ENCODE results near the gene PREX1.

GRCh38 chr20:48802647-48803046, 25.2 kb downstream of the PREX1 start:
- TF ChIP-seq POLR2AphosphoS5 (IDR thresholded peaks at IDR 0.05; ENCODE audit: low read depth) (no peak), JUNB (IDR thresholded peaks at IDR 0.05; ENCODE audit: unreplicated experiment) (no peak), ZNF114 (CRISPR knock-in tag; IDR thresholded peaks at IDR 0.05) (no peak), EZH2phosphoT487 (IDR thresholded peaks at IDR 0.05; ENCODE audit: unreplicated experiment) (no peak), STAT1 (IDR thresholded peaks at IDR 0.05; ENCODE audit: unreplicated experiment) (no peak), EZH2 (IDR thresholded peaks at IDR 0.05; ENCODE audit: low read depth, unreplicated experiment) (no peak), ZNF331 (CRISPR knock-in tag; IDR thresholded peaks at IDR 0.05; ENCODE audit: low read depth) (no peak), NANOG (IDR thresholded peaks at IDR 0.05; ENCODE audit: borderline replicate concordance) (no peak), CREB1 (CRISPR knock-in tag; IDR thresholded peaks at IDR 0.05; ENCODE audit: low read depth) (no peak)
- TF ChIP-seq, protein P1, sequence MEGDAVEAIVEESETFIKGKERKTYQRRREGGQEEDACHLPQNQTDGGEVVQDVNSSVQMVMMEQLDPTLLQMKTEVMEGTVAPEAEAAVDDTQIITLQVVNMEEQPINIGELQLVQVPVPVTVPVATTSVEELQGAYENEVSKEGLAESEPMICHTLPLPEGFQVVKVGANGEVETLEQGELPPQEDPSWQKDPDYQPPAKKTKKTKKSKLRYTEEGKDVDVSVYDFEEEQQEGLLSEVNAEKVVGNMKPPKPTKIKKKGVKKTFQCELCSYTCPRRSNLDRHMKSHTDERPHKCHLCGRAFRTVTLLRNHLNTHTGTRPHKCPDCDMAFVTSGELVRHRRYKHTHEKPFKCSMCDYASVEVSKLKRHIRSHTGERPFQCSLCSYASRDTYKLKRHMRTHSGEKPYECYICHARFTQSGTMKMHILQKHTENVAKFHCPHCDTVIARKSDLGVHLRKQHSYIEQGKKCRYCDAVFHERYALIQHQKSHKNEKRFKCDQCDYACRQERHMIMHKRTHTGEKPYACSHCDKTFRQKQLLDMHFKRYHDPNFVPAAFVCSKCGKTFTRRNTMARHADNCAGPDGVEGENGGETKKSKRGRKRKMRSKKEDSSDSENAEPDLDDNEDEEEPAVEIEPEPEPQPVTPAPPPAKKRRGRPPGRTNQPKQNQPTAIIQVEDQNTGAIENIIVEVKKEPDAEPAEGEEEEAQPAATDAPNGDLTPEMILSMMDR (conservative IDR thresholded peaks at IDR 0.05; ENCODE audit: low read depth in 2 of 2) = no peak
- TF ChIP-seq, protein P2, sequence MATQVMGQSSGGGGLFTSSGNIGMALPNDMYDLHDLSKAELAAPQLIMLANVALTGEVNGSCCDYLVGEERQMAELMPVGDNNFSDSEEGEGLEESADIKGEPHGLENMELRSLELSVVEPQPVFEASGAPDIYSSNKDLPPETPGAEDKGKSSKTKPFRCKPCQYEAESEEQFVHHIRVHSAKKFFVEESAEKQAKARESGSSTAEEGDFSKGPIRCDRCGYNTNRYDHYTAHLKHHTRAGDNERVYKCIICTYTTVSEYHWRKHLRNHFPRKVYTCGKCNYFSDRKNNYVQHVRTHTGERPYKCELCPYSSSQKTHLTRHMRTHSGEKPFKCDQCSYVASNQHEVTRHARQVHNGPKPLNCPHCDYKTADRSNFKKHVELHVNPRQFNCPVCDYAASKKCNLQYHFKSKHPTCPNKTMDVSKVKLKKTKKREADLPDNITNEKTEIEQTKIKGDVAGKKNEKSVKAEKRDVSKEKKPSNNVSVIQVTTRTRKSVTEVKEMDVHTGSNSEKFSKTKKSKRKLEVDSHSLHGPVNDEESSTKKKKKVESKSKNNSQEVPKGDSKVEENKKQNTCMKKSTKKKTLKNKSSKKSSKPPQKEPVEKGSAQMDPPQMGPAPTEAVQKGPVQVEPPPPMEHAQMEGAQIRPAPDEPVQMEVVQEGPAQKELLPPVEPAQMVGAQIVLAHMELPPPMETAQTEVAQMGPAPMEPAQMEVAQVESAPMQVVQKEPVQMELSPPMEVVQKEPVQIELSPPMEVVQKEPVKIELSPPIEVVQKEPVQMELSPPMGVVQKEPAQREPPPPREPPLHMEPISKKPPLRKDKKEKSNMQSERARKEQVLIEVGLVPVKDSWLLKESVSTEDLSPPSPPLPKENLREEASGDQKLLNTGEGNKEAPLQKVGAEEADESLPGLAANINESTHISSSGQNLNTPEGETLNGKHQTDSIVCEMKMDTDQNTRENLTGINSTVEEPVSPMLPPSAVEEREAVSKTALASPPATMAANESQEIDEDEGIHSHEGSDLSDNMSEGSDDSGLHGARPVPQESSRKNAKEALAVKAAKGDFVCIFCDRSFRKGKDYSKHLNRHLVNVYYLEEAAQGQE (IDR thresholded peaks at IDR 0.05; ENCODE audit: unreplicated experiment) = no peak
- TF ChIP-seq, protein P3, sequence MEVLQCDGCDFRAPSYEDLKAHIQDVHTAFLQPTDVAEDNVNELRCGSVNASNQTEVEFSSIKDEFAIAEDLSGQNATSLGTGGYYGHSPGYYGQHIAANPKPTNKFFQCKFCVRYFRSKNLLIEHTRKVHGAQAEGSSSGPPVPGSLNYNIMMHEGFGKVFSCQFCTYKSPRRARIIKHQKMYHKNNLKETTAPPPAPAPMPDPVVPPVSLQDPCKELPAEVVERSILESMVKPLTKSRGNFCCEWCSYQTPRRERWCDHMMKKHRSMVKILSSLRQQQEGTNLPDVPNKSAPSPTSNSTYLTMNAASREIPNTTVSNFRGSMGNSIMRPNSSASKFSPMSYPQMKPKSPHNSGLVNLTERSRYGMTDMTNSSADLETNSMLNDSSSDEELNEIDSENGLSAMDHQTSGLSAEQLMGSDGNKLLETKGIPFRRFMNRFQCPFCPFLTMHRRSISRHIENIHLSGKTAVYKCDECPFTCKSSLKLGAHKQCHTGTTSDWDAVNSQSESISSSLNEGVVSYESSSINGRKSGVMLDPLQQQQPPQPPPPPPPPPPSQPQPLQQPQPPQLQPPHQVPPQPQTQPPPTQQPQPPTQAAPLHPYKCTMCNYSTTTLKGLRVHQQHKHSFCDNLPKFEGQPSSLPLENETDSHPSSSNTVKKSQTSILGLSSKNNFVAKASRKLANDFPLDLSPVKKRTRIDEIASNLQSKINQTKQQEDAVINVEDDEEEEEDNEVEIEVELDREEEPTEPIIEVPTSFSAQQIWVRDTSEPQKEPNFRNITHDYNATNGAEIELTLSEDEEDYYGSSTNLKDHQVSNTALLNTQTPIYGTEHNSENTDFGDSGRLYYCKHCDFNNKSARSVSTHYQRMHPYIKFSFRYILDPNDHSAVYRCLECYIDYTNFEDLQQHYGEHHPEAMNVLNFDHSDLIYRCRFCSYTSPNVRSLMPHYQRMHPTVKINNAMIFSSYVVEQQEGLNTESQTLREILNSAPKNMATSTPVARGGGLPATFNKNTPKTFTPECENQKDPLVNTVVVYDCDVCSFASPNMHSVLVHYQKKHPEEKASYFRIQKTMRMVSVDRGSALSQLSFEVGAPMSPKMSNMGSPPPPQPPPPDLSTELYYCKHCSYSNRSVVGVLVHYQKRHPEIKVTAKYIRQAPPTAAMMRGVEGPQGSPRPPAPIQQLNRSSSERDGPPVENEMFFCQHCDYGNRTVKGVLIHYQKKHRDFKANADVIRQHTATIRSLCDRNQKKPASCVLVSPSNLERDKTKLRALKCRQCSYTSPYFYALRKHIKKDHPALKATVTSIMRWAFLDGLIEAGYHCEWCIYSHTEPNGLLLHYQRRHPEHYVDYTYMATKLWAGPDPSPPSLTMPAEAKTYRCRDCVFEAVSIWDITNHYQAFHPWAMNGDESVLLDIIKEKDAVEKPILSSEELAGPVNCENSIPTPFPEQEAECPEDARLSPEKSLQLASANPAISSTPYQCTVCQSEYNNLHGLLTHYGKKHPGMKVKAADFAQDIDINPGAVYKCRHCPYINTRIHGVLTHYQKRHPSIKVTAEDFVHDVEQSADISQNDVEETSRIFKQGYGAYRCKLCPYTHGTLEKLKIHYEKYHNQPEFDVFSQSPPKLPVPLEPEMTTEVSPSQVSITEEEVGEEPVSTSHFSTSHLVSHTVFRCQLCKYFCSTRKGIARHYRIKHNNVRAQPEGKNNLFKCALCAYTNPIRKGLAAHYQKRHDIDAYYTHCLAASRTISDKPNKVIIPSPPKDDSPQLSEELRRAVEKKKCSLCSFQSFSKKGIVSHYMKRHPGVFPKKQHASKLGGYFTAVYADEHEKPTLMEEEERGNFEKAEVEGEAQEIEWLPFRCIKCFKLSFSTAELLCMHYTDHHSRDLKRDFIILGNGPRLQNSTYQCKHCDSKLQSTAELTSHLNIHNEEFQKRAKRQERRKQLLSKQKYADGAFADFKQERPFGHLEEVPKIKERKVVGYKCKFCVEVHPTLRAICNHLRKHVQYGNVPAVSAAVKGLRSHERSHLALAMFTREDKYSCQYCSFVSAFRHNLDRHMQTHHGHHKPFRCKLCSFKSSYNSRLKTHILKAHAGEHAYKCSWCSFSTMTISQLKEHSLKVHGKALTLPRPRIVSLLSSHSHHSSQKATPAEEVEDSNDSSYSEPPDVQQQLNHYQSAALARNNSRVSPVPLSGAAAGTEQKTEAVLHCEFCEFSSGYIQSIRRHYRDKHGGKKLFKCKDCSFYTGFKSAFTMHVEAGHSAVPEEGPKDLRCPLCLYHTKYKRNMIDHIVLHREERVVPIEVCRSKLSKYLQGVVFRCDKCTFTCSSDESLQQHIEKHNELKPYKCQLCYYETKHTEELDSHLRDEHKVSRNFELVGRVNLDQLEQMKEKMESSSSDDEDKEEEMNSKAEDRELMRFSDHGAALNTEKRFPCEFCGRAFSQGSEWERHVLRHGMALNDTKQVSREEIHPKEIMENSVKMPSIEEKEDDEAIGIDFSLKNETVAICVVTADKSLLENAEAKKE (CRISPR knock-in tag; IDR thresholded peaks at IDR 0.05) = no peak
